IPS DF 6.9 (cell line): ENCODE results near the gene NR2E1.

Source experiments
- DNase-seq: peaks from one replicate; pipeline ENCODE4 v3.0.0-alpha.2; 2013; ENCODE audit warnings: low read depth, low spot score
- H3K27ac ChIP-seq: one replicate; pipeline ENCODE4 v1.5.1; 2013; ENCODE audit warnings: low read length, control low read depth
- H3K27me3 ChIP-seq: 2 replicates; pipeline ENCODE4 v1.6.1; 2013; ENCODE audit warnings: mild to moderate bottlenecking, low read length; ENCODE audit not compliant: control insufficient read depth, insufficient read depth
- H3K36me3 ChIP-seq: 2 replicates; pipeline ENCODE4 v1.6.1; 2013; ENCODE audit warnings: low read length; ENCODE audit not compliant: control insufficient read depth, insufficient read depth
- H3K4me1 ChIP-seq: 2 replicates; pipeline ENCODE4 v1.6.1; 2013; ENCODE audit warnings: low read length; ENCODE audit not compliant: control insufficient read depth, insufficient read depth
- H3K4me3 ChIP-seq: 2 replicates; pipeline ENCODE4 v1.5.1; 2013; ENCODE audit warnings: mild to moderate bottlenecking, low read length
- H3K9me3 ChIP-seq: 2 replicates; pipeline ENCODE4 v1.6.1; 2013; ENCODE audit warnings: low read length, inconsistent platforms; ENCODE audit not compliant: control insufficient read depth, insufficient read depth
- WGBS: extraction: QIAGEN DNeasy Blood & Tissue Kit; methylation state at CpG from one replicate; pipeline ENCODE4 v1.1.7; 2013; ENCODE audit warnings: mixed read lengths, missing lambda C conversion rate; ENCODE audit not compliant: insufficient read length, insufficient coverage; 5-methylcytosine and 5-hydroxymethylcytosine counted together

NR2E1 gene

GRCh38 chr6:108210556-108210955 lies 44.7 kb downstream of the NR2E1 start:
- no peak for DNase-seq
- Histone ChIP-seq H3K27ac (no peak overlapping the region), H3K4me3 (no peak overlapping the region), H3K27me3 (no peaks in the 10 kb centered on the region), H3K9me3 (no peaks in the 10 kb centered on the region), H3K4me1 (no peaks in the 10 kb centered on the region), H3K36me3 (no peaks in the 10 kb centered on the region)
- no CpG with 5 or more reads among the region's 2 CpGs for WGBS

DNA sequence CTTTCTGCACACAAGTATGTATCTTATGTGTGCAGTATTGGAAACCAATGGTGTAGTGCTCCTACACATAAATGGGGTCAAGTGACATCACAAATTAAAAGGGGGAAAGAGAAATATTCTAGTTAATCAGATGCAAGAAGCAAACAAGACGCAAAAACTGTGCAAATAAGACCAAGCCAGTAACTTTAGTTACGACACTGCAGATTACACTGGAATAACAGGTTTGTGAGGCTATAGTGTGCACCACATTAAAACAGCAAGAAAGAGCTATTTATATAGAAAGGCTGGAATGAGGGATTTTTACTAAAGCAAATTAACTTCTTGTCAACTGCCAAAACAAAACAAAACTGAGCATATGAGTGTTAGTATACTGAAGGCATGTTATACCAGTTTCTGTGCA lies 45.8 kb downstream of the NR2E1 start:
- DNase-seq, result no peak
- H3K27me3 ChIP-seq, result no peaks in the 10 kb centered on the region
- H3K9me3 ChIP-seq, result no peaks in the 10 kb centered on the region
- H3K27ac ChIP-seq, result no peak overlapping the region
- H3K36me3 ChIP-seq, result no peaks in the 10 kb centered on the region
- H3K4me1 ChIP-seq, result no peaks in the 10 kb centered on the region
- no CpG with 5 or more reads among the region's 2 CpGs for WGBS
- no peak overlapping the region for H3K4me3 ChIP-seq

DNA sequence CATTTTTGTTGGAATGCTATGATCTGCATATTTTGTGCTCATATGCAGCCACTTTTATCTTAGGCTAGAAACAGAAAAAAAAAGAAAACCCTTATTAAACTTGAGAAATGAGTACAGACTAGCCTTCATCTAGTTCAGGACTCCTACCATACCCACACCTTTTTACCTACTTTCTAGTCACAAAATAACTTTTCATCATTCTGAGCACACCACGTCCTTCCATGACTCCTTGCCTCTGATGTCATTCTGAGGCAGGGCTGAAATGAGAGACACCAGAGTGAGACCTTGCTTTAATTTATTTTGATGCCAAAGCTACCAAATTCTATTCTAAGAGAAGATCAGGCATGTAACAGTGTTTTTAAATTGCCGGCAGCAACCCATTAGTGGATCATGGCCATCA lies 56.2 kb downstream of the NR2E1 start:
- Histone ChIP-seq H3K4me3 (no peak overlapping the region), H3K9me3 (no peaks in the 10 kb centered on the region), H3K4me1 (no peaks in the 10 kb centered on the region), H3K27me3 (no peaks in the 10 kb centered on the region), H3K36me3 (no peaks in the 10 kb centered on the region), H3K27ac (no peak overlapping the region)
- WGBS, result no CpG with 5 or more reads among the region's 2 CpGs
- DNase-seq, result no peak

- 100% methylated on average over 1 of the region's 1 CpG for WGBS
- Histone ChIP-seq H3K4me1 (no peaks in the 10 kb centered on the region), H3K9me3 (no peaks in the 10 kb centered on the region), H3K27me3 (no peaks in the 10 kb centered on the region), H3K27ac (no peak overlapping the region), H3K36me3 (no peaks in the 10 kb centered on the region), H3K4me3 (no peak overlapping the region)
- no peak for DNase-seq
These were observed 56.7 kb downstream of the NR2E1 start for GRCh38 chr6:108222504-108222903.

DNA sequence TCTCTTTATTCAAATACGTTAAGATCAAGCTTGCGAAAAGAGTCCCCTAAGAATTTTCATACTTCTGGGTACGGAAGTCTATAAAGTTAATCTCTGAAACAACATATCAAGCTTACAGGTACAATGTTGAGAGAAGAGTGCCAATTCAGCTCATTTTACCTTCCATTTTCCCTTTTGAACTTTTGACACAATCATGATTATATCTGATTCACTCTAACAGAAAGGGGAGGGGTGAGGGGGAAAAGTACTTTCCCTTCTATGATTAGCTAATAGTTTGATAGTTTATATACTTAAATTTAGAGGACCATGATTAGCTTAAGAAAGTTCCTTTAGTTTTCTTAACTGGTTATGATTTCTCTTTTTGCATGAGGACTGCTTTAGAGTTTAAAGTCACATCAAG lies 61.5 kb downstream of the NR2E1 start:
- H3K27me3 ChIP-seq, result no peaks in the 10 kb centered on the region
- H3K4me1 ChIP-seq, result no peaks in the 10 kb centered on the region
- no peaks in the 10 kb centered on the region for H3K9me3 ChIP-seq
- no peaks in the 10 kb centered on the region for H3K36me3 ChIP-seq
- H3K4me3 ChIP-seq, result no peak overlapping the region
- H3K27ac ChIP-seq, result no peak overlapping the region
- no peak for DNase-seq
- WGBS, result no CpG with 5 or more reads among the region's 3 CpGs

DNA sequence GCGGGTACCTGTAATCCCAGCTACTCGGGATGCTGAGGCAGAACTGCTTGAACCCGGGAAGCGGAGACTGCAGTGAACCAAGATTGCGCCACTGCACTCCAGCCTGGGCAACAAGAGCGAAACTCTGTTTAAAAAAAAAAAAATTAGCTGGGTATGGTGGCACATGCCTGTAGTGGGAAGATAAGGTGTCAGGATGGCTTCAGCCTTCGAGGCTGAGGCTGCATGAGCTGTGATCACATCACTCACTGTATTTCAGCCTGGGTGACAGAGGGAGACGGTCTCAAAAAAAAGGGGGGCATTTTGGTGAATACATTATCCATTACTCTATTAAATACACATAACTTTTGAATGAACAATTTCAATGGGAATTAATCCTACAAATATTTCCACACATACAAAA lies 62.6 kb downstream of the NR2E1 start:
- Histone ChIP-seq H3K9me3 (no peaks in the 10 kb centered on the region), H3K4me1 (no peaks in the 10 kb centered on the region), H3K36me3 (no peaks in the 10 kb centered on the region), H3K27me3 (no peaks in the 10 kb centered on the region), H3K4me3 (no peak overlapping the region), H3K27ac (no peak overlapping the region)
- WGBS, result no CpG with 5 or more reads among the region's 8 CpGs
- no peak for DNase-seq

GRCh38 chr6:108235127-108235526 lies 69.3 kb downstream of the NR2E1 start:
- no peak overlapping the region for H3K4me3 ChIP-seq
- H3K9me3 ChIP-seq, result no peaks in the 10 kb centered on the region
- no CpG with 5 or more reads among the region's 4 CpGs for WGBS
- no peak overlapping the region for H3K27ac ChIP-seq
- H3K4me1 ChIP-seq, result no peaks in the 10 kb centered on the region
- DNase-seq, result no peak
- no peaks in the 10 kb centered on the region for H3K36me3 ChIP-seq
- H3K27me3 ChIP-seq, result no peaks in the 10 kb centered on the region

DNA sequence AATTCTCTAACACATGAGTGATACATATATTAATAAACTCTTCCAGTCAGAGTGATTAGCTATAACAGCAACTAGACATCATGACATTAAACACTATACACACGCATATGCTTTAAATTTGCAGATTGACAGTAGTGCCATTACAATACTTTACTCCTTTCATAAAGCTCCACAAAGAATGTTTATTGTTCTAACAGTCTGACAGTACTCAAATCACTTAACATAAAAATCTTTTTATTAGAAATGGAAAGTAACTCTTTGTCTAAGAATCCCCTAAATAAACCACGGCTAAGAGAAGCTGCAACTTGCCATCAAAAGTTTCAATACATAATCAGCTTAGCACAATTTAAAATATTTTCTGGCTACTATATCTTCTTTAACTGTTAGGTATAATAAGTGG lies 71.0 kb downstream of the NR2E1 start:
- no peak overlapping the region for H3K4me3 ChIP-seq
- H3K27ac ChIP-seq, result no peak overlapping the region
- H3K4me1 ChIP-seq, result no peaks in the 10 kb centered on the region
- no peak for DNase-seq
- H3K9me3 ChIP-seq, result no peaks in the 10 kb centered on the region
- WGBS, result no CpG with 5 or more reads among the region's 2 CpGs
- H3K27me3 ChIP-seq, result no peaks in the 10 kb centered on the region
- no peaks in the 10 kb centered on the region for H3K36me3 ChIP-seq

DNA sequence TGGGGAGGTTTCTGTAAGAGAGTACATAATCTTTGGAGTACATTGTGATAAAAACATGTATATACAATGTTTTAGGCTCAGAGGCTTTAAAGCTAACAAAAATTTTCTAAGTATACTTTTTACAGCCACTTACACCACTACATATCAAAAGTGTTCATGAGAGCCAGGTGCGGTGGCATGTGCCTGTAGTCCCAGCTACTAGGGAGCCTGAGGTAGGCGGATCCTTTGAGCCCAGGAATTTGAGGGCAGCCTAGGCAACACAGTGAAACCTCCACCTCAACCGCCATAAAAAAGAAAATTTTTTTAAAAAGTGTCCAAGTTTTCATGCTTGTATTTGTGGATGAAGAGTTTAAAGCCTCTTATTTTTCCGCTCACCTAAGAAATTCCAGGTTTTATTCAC lies 72.5 kb downstream of the NR2E1 start:
- no peak for DNase-seq
- Histone ChIP-seq H3K4me1 (no peaks in the 10 kb centered on the region), H3K27ac (no peak overlapping the region), H3K4me3 (no peak overlapping the region), H3K27me3 (no peaks in the 10 kb centered on the region), H3K36me3 (no peaks in the 10 kb centered on the region), H3K9me3 (no peaks in the 10 kb centered on the region)
- no CpG with 5 or more reads among the region's 4 CpGs for WGBS
